ENCODE data around the gene MMP1. TPM values are rescaled to one million over a fixed set of nuclear protein-coding genes. Genes with fewer than 3 reads are reported as not detected.

Gene MMP1
- total and polyA plus RNA-seq, 2 of the 4 experiments (the other 2 are of a cell fraction): 166 to 245 TPM

GRCh38 chr11:102813484-102813883 is 15.5 kb upstream of the MMP1 start:
- ATAC-seq (ENCODE audit: low read depth): no peak
- in situ Hi-C loops (cut with MboI; ENCODE audit: low sequenced_read_pairs): loop anchor here (10.0 kb wide), 1 partner anchor 241 kb away; no protein-coding TSS in a partner anchor
- Histone ChIP-seq H2BK20ac (ENCODE audit: low read depth, low read length) (no peak overlapping the region), H4K20me1 (ENCODE audit: insufficient read depth, low read length) (no peaks in the 10 kb centered on the region), H3K4me3 (ENCODE audit: insufficient read depth, low read depth, low read length) (no peak overlapping the region), H3K27ac (ENCODE audit: insufficient read depth, low read length) (no peak overlapping the region), H2BK120ac (ENCODE audit: low read depth, low read length) (no peak overlapping the region), H2BK15ac (ENCODE audit: low read depth, low read length) (no peak overlapping the region), H2BK5ac (ENCODE audit: low read depth, low read length, poor library complexity, severe bottlenecking) (no peak overlapping the region), H3K27me3 (ENCODE audit: control insufficient read depth, insufficient read depth, low read length) (peaks cover 3% of the 10 kb centered on the region), H3K4ac (ENCODE audit: low read depth, low read length) (no peak overlapping the region), H3K79me1 (ENCODE audit: low read depth in 1 of 2, low read length in 2 of 2) (no peaks in the 10 kb centered on the region), H2AK5ac (ENCODE audit: low read depth, low read length) (no peak overlapping the region), H3K9me3 (ENCODE audit: control insufficient read depth, insufficient read depth, low read length) (no peaks in the 10 kb centered on the region), H3K9me1 (ENCODE audit: insufficient read depth, low read length) (no peaks in the 10 kb centered on the region), H4K91ac (ENCODE audit: insufficient read depth, low read depth, low read length) (no peak overlapping the region), H3K56ac (ENCODE audit: extremely low read depth, insufficient read depth, low read length) (no peak overlapping the region), H3K9ac (ENCODE audit: low read depth, low read length) (no peak overlapping the region), H3K18ac (ENCODE audit: low read depth, low read length) (no peak overlapping the region), H3K14ac (replicated peaks; ENCODE audit: low read depth, low read length) (no peak overlapping the region), H2AFZ (replicated peaks; ENCODE audit: low read length, poor library complexity) (no peak overlapping the region), H4K8ac (ENCODE audit: low read depth in 2 of 2, low read length in 2 of 2) (no peak overlapping the region), H3K23ac (ENCODE audit: low read depth, low read length) (no peak overlapping the region), H4K5ac (ENCODE audit: low read depth, low read length) (no peak overlapping the region), H2AK9ac (replicated peaks; ENCODE audit: low read depth, low read length, poor library complexity) (no peak overlapping the region), H3K4me2 (ENCODE audit: low read depth, low read length) (no peak overlapping the region), H3K36me3 (ENCODE audit: control insufficient read depth, insufficient read depth, low read length) (no peaks in the 10 kb centered on the region), H3K4me1 (ENCODE audit: control insufficient read depth, insufficient read depth, low read length) (no peaks in the 10 kb centered on the region)
- CTCF ChIA-PET: no interaction called here
- 88% methylated on average over 1 of the region's 1 CpG; no CpG with 5 or more reads in 1 of the 2 experiments for WGBS, 2 experiments (ENCODE audit: extremely low coverage in 2 of 2, insufficient read length in 1 of 2)
- intact Hi-C loops (cut with micrococcal nuclease): loop anchor here (5.0 kb wide), 1 partner anchor 244 kb away; no protein-coding TSS in a partner anchor
- dilution Hi-C loops (cut with HindIII; ENCODE audit: low sequenced_read_pairs, unreplicated experiment): no loop called here
- DNase-seq: no peak
- POLR2A ChIA-PET (ENCODE audit: unreplicated experiment): no interaction called here
- no TSS peak for BruUV-seq (replicated peaks)
- no peak for TF ChIP-seq NFE2L2 (IDR thresholded peaks at IDR 0.05; ENCODE audit: low read depth, low read length)

Data from IMR-90 (cell line).